Thyroid gland (tissue), 4 donors: ENCODE measurements around the gene SLC13A5. TPM values are rescaled to one million over a fixed set of nuclear protein-coding genes. Genes with fewer than 3 reads are reported as not detected.
"Not testable (repeated sequence)": the region's sequence is repeated elsewhere in the genome, so short reads cannot be mapped to it uniquely, and the experiment has no call there.

ENCODE experiments used
- DNase-seq, 2 donors: peaks; one replicate each; pipeline ENCODE4 v3.0.0-alpha.2; 2019
- H3K27ac ChIP-seq, 3 donors: fragments of 200-600 bp; sonication (generic); 1 replicate in 2 of 3; 2 replicates in 1 of 3; pipeline ENCODE4 v1.5.1; 2016 to 2019; ENCODE audit warnings: mild to moderate bottlenecking in 1 of 3, moderate library complexity in 1 of 3
- H3K27me3 ChIP-seq: fragments of 200-600 bp; sonication (generic); one replicate; pipeline ENCODE4 v1.5.1; 2019
- H3K36me3 ChIP-seq, 2 donors: fragments of 200-600 bp; sonication (generic); one replicate each; pipeline ENCODE4 v1.5.1; 2016 to 2019
- H3K4me1 ChIP-seq, 2 donors: fragments of 200-600 bp; sonication (generic); one replicate each; pipeline ENCODE4 v1.5.1; 2017 to 2019
- H3K4me3 ChIP-seq, 3 donors: fragments of 200-600 bp; sonication (generic); replicated peaks in 1 of 3; 1 replicate in 2 of 3; 2 replicates in 1 of 3; pipeline ENCODE4 v1.5.1; 2016; ENCODE audit warnings: mild to moderate bottlenecking in 1 of 3
- H3K9me3 ChIP-seq: fragments of 200-600 bp; sonication (generic); one replicate; pipeline ENCODE4 v1.5.1; 2017
- POLR2A ChIP-seq, 2 donors: fragments of 450-650 bp; IDR thresholded peaks; one replicate each; pipeline ENCODE4 v1.6.1; 2017; ENCODE audit warnings: antibody characterized with exemption in 2 of 2, mild to moderate bottlenecking in 2 of 2, moderate library complexity in 1 of 2
- WGBS, 2 donors: methylation state at CpG; one replicate each; pipeline ENCODE4 v1.1.5; 2017; 5-methylcytosine and 5-hydroxymethylcytosine counted together
- intact Hi-C: fragments of 100-400 bp; cut with DNase I; formaldehyde crosslinking; loops from one replicate; pipeline ENCODE4 v1.15.1; 2023
- total RNA-seq, 4 donors: library from RNA; depleted of rRNA; stranded (reverse); fragments of >200 nt; gene quantifications; one replicate each; pipeline ENCODE4 v1.2.3, GENCODE V29; 2016
- TF ChIP-seq, protein P1 (sequence below), 6 experiments: fragments of 200-600 bp in 3 of 6; fragments of 450-650 bp in 3 of 6; sonication (generic) in 3 of 6; IDR thresholded peaks; one replicate each; pipeline ENCODE4 v1.5.1; 2016 to 2019; ENCODE audit warnings: antibody characterized with exemption in 6 of 6, mild to moderate bottlenecking in 2 of 6, inconsistent platforms in 1 of 6, moderate library complexity in 1 of 6

Gene SLC13A5
- total RNA-seq, 4 donors from 2014 or later: 0.27 to 0.63 TPM; not detected in 2

GRCh38 chr17:6657633-6658287 lies 55.4 kb downstream of the SLC13A5 start:
- Histone ChIP-seq H3K27ac (no peak overlapping the region), H3K4me3 (peak overlapping the region in 1 of 3 donors; percentile 12), H3K36me3 (no peaks in the 10 kb centered on the region), H3K9me3 (no peaks in the 10 kb centered on the region), H3K27me3 (no peaks in the 10 kb centered on the region), H3K4me1 (peaks cover 0 to 16% of the 10 kb centered on the region in 2 donors)
- TF ChIP-seq, protein P1, sequence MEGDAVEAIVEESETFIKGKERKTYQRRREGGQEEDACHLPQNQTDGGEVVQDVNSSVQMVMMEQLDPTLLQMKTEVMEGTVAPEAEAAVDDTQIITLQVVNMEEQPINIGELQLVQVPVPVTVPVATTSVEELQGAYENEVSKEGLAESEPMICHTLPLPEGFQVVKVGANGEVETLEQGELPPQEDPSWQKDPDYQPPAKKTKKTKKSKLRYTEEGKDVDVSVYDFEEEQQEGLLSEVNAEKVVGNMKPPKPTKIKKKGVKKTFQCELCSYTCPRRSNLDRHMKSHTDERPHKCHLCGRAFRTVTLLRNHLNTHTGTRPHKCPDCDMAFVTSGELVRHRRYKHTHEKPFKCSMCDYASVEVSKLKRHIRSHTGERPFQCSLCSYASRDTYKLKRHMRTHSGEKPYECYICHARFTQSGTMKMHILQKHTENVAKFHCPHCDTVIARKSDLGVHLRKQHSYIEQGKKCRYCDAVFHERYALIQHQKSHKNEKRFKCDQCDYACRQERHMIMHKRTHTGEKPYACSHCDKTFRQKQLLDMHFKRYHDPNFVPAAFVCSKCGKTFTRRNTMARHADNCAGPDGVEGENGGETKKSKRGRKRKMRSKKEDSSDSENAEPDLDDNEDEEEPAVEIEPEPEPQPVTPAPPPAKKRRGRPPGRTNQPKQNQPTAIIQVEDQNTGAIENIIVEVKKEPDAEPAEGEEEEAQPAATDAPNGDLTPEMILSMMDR (IDR thresholded peaks at IDR 0.05): no peak
- no peak for TF ChIP-seq POLR2A (IDR thresholded peaks at IDR 0.05)
- DNase-seq: no peak
- WGBS, 2 donors: 71 to 73% methylated on average over 18 of the region's 18 CpGs
- intact Hi-C loops: no loop called here

DNA sequence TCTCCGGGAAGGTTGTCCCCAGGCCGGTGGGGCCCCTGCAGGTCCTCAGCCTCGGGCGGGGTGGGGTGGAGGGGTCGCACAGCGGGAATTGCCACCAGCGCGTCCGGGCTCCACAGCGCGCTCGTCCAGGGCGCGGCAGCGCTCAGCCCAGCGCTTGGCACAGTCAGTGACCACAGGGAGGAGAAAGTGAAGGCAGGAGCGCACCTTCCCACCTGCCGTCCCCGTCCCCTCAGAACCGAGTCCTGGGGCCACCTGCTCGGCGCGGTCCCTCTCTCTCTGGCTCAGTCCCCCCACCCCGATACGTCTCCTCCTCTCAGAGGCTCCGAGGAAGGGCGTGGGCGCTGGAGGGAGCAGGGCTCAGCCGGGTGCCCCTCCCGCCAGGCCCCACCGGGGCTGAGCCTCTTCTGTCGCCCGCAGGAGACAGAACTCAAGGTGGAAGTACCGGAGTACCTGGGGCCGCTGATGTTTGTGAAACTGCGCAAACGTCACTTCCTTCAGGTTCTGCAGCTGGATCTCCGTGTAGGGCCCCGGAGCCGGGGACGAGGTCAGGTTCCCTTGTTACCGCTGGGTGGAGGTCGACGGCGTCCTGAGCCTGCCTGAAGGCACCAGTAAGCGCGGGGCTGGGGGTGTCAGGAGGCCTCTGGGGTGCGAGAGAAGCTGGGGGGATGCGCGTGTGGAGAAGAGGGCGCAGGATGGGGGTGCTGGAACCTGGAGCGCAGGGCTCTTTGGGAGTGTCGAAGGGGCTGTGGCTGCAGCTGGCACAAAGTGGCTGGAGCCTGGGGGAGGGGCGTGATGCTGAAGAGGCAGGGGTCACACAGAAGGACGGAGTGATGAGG lies 56.2 kb downstream of the SLC13A5 start:
- WGBS, 2 donors: 5 to 15% methylated on average over 8 to 36 of the region's 55 CpGs
- H3K36me3 ChIP-seq, H3K9me3 ChIP-seq, H3K27ac ChIP-seq, intact Hi-C loops, H3K27me3 ChIP-seq: not testable (repeated sequence)
- peak overlapping the region in 1 of 3 donors; percentile 12 for H3K4me3 ChIP-seq
- H3K4me1 ChIP-seq: peaks cover 5 to 23% of the 10 kb centered on the region in 2 donors
- peak; percentile 34 to 36 for DNase-seq

DNA sequence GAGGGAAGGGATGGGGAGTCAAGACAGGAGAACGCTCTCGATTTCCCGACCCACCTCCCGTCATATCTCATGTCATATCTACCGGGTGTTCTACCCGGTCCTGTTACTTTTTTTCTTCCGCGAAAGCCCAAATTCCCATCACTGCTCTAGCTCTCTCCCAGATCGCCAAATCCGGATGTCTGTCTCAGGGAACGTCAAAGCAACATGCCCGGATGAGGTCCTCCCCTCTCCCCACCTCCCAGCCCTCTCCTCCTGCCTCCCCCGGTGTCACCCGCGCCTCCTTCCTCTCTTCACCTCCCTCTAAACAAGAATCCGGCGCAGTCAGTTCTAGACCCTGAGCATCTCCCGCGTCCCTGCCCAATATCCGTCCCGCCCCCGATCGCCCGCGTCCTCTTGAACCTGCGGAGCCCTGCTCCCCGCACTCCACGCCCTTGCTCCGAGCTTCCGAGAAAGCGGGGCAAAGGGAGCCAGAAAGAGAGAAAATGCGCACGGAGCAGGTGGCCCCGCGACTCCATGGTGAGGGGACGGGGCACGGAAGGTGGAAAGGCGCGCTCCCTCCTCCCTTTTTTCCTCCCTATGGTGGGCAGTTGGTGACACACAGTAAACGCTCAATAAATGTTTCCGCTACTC lies 57.3 kb downstream of the SLC13A5 start:
- DNase-seq, H3K36me3 ChIP-seq, H3K4me3 ChIP-seq, H3K27me3 ChIP-seq, intact Hi-C loops, H3K9me3 ChIP-seq, H3K27ac ChIP-seq: not testable (repeated sequence)
- WGBS, 2 donors: 2 to 4% methylated on average over 14 to 33 of the region's 41 CpGs
- H3K4me1 ChIP-seq: peaks cover 9 to 26% of the 10 kb centered on the region in 2 donors

GRCh38 chr17:6654841-6655731 lies 58.1 kb downstream of the SLC13A5 start:
- no peak overlapping the region for H3K4me3 ChIP-seq
- H3K9me3 ChIP-seq: no peaks in the 10 kb centered on the region
- H3K4me1 ChIP-seq: peaks cover 15 to 32% of the 10 kb centered on the region in 2 donors
- H3K27ac ChIP-seq: no peak overlapping the region
- TF ChIP-seq, protein P1 (IDR thresholded peaks at IDR 0.05): peak in 1 of 6 experiments; percentile 26
- TF ChIP-seq POLR2A (IDR thresholded peaks at IDR 0.05): no peak
- H3K27me3 ChIP-seq: no peaks in the 10 kb centered on the region
- peak; percentile 69 to 74 for DNase-seq
- 17% methylated on average over 36 to 46 of the region's 46 CpGs for WGBS, 2 donors
- intact Hi-C loops: no loop called here
- no peaks in the 10 kb centered on the region for H3K36me3 ChIP-seq

GRCh38 chr17:6651919-6652452 lies 61.2 kb downstream of the SLC13A5 start:
- H3K4me3 ChIP-seq: peak overlapping the region; percentile 2 to 76 (median 45)
- H3K27me3 ChIP-seq: no peaks in the 10 kb centered on the region
- 23 to 56% methylated on average over 3 to 23 of the region's 47 CpGs for WGBS, 2 donors
- DNase-seq: peak; percentile 20 to 31
- no peak overlapping the region for H3K27ac ChIP-seq
- peaks cover 16 to 39% of the 10 kb centered on the region in 2 donors for H3K4me1 ChIP-seq
- no peaks in the 10 kb centered on the region for H3K9me3 ChIP-seq
- H3K36me3 ChIP-seq: no peaks in the 10 kb centered on the region
- intact Hi-C loops: no loop called here
- TF ChIP-seq, protein P1 (IDR thresholded peaks at IDR 0.05): no peak
